GM10266 (cell line): ENCODE measurements around the gene MAPK9.

Source experiments
- DNase-seq: peaks from one replicate; pipeline ENCODE4 v3.0.0; 2012; ENCODE audit errors: extremely low spot score
- CTCF ChIP-seq: IDR thresholded peaks from 2 replicates; pipeline ENCODE4 v1.5.1; 2012; ENCODE audit warnings: mild to moderate bottlenecking, low read depth; ENCODE audit not compliant: control insufficient read depth, insufficient read depth; ENCODE audit errors: missing control alignments

The MAPK9 gene

DNA sequence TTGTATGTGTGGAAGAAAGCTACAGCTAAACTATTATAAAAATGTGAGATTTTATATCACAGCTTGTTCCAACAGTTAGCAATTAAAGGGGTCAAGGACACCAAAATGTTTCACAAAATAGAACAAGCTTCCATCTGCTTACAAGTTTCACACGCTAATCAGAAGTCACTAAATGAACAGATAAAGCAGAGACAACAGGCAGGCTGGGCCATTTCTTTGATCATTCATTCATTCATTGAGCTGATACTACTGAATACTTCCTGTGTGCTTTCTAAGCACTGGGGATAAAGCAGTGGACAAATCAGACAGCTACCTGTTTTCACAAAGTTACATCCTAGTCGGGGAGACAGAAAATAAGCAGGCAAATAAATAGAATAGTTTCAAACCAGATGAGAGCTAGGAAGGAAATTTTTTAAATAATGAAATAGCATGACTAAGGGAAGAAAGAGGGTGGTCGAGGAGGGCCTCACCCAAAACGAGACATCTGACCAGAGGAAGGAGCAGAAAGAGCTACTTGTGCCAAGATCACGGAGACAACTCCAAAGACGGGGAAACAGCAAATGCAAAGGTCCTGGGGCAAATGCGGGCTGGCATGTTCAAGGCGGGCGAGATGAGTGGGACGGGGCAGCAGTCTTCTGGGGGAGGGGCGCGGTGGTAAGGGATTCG lies 1.2 kb downstream of the MAPK9 start:
- TF ChIP-seq CTCF = no peak
- DNase-seq = no peak

DNA sequence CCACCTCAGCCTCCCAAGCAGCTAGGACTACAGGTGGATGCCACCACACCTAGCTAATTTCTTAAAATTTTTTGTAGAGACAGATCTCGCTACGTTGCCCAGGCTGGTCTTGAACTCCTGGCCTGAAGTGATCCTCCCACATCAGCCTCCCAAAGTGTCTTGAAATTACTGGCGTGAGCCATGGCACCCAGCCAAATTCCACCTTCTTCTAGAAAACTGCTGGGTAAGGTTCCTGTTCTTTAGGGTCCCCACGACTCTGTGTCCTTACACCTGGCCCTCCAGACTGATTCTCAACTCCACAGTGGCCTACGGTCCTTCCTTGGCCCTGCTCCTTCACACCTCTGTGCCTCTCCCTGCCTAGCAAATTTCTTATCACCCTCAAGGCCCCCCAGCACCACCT lies 1.9 kb downstream of the MAPK9 start:
- no peak for DNase-seq
- no peak for TF ChIP-seq CTCF

DNA sequence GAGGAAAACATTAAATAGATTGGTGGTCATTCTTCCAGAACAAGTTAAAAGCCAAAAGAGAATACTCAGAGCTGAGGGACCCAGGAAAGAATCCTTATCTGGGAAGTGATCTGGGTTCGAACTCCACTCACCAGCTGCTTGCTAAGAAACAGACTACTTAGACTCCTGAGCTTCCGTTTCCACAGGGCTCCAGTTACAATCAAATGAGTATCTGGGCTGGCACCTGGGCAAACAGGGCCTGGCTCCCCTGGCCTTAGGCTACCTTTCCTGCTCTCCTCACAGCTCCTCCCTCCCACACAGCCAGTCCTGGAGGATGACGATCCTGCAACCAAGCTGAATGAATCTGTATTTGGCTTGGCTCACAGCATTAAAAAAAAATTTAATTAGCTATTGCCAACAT lies 2.5 kb downstream of the MAPK9 start:
- TF ChIP-seq CTCF = no peak
- no peak for DNase-seq

- DNase-seq = no peak
- TF ChIP-seq CTCF = no peak
Measured at GRCh38 chr5:180287868-180288267, 4.0 kb downstream of the MAPK9 start.

DNA sequence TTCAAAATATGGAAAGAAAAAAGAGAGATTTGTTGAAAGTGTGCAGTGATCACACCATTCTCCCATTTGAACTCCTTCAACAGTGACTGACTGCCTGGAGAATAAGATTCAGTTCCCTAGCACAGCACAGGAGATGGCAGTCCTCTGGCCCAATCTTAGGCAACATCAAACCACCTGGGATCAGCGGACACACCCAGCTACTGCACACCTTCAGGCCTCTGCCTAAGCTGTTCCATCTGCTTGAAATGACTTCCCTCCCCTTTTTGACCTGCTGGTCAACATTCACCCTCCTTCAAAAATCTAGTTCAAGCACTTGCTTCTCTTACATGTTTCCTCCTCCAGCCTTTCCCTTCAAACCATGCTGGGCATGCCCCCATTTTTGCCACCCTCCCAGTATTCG lies 4.5 kb downstream of the MAPK9 start:
- TF ChIP-seq CTCF = no peak
- DNase-seq = no peak

DNA sequence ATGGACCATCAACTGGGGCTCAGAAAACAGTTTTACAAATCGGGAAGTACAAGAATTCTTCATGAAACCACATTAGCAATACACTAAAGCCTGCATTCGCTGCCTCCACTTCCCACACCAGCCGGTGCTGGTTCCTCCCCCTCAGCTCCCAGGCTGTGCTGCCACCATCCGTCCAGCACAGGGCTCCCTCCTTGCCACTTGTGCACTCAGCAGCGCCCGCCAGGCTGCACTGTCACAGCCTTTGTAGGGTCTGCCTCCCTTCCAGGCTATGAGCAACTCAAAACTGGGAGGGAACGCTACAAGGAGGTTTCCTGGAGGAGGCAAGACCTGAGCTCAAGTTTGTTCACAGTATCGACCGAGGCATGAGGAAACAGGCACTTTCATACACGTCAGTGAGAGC lies 7.7 kb downstream of the MAPK9 start:
- DNase-seq = no peak
- no peak for TF ChIP-seq CTCF

DNA sequence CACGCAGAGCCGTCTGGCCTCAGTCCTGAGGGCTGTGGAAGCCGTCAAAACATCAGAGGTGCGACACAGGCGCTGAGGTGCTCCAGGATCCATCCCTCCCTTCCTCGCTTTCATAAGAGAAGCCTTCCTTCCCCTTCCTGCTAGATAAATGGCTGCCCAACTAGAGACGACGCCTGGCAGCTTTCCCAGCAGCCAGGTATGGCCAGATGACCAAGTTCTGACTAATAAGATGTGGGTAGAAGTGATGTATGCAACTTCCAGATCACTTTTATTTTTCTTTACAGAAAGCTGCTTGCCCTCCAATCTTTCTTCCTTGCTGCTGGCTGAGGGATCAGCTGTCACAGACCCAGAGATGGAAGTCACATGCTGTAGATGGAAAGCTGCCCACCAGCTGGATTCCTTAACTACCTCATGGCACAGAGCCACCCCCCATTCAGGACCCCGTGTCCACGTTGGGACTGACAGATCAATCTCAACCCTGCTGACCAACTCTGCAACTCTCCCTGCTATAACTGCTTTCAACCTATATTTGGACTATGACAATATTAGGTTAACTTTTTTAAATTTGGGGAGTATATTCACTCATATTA lies 8.8 kb downstream of the MAPK9 start:
- no peak for DNase-seq
- TF ChIP-seq CTCF = no peak
